ENCODE results near the gene ZMIZ1. TPM values are rescaled to one million over a fixed set of nuclear protein-coding genes. Genes with fewer than 3 reads are reported as not detected.

ZMIZ1 gene
- total RNA-seq, 1 experiment from 2014 or later, result 34.2 TPM

GRCh38 chr10:79285315-79286197, 216.8 kb downstream of the ZMIZ1 start:
- no peak for TF ChIP-seq POLR2AphosphoS5 (IDR thresholded peaks at IDR 0.05; ENCODE audit: low read depth, low read length)
- no peak for TF ChIP-seq TCF7L2 (IDR thresholded peaks at IDR 0.05; ENCODE audit: low read depth, low read length)
- TF ChIP-seq CTCF (IDR thresholded peaks at IDR 0.05), result no peak
- no peak for TF ChIP-seq SIN3A (IDR thresholded peaks at IDR 0.05; ENCODE audit: borderline replicate concordance, insufficient read depth, low read depth, low read length)
- no peak for TF ChIP-seq REST (IDR thresholded peaks at IDR 0.05; ENCODE audit: insufficient read depth in 1 of 2, low read depth in 2 of 2, low read length in 1 of 2)
- Histone ChIP-seq H3K36me3 (ENCODE audit: control insufficient read depth, insufficient read depth, low read length) (no peaks in the 10 kb centered on the region), H3K27ac (ENCODE audit: low read length) (no peak overlapping the region), H3K4me1 (ENCODE audit: control insufficient read depth, insufficient read depth, low read length) (no peaks in the 10 kb centered on the region), H3K27me3 (ENCODE audit: control insufficient read depth, insufficient read depth, low read length) (no peaks in the 10 kb centered on the region), H3K9me3 (ENCODE audit: control insufficient read depth, insufficient read depth, low read depth, low read length) (no peaks in the 10 kb centered on the region), H3K4me3 (ENCODE audit: low read depth in 2 of 2, low read length in 2 of 2) (no peak overlapping the region)
- ATAC-seq (no peak), DNase-seq (ENCODE audit: low read depth, low spot score) (no peak)
- BruUV-seq (replicated peaks), result no TSS peak
- CTCF ChIA-PET, result no interaction called here
- intact Hi-C loops (cut with micrococcal nuclease; ENCODE audit: unreplicated experiment), result no loop called here
- in situ Hi-C loops (cut with HindIII; ENCODE audit: low pct_unique_long_range_greater_than_20kb, low sequenced_read_pairs), result no loop called here
- POLR2A ChIA-PET, result no interaction called here

- Histone ChIP-seq H3K4me1 (ENCODE audit: control insufficient read depth, insufficient read depth, low read length) (no peaks in the 10 kb centered on the region), H3K4me3 (ENCODE audit: low read depth in 2 of 2, low read length in 2 of 2) (no peak overlapping the region), H3K36me3 (ENCODE audit: control insufficient read depth, insufficient read depth, low read length) (no peaks in the 10 kb centered on the region), H3K27ac (ENCODE audit: low read length) (no peak overlapping the region), H3K27me3 (ENCODE audit: control insufficient read depth, insufficient read depth, low read length) (no peaks in the 10 kb centered on the region), H3K9me3 (ENCODE audit: control insufficient read depth, insufficient read depth, low read depth, low read length) (no peaks in the 10 kb centered on the region)
- CTCF ChIA-PET, result no interaction called here
- no peak for DNase-seq (ENCODE audit: low read depth, low spot score)
- TF ChIP-seq REST (IDR thresholded peaks at IDR 0.05; ENCODE audit: insufficient read depth in 1 of 2, low read depth in 2 of 2, low read length in 1 of 2), result no peak
- TF ChIP-seq TCF7L2 (IDR thresholded peaks at IDR 0.05; ENCODE audit: low read depth, low read length), result no peak
- TF ChIP-seq SIN3A (IDR thresholded peaks at IDR 0.05; ENCODE audit: borderline replicate concordance, insufficient read depth, low read depth, low read length), result no peak
- no peak for TF ChIP-seq CTCF (IDR thresholded peaks at IDR 0.05)
- no peak for TF ChIP-seq POLR2AphosphoS5 (IDR thresholded peaks at IDR 0.05; ENCODE audit: low read depth, low read length)
- in situ Hi-C loops (cut with HindIII; ENCODE audit: low pct_unique_long_range_greater_than_20kb, low sequenced_read_pairs), result no loop called here
- POLR2A ChIA-PET, result no interaction called here
- no peak for ATAC-seq
- intact Hi-C loops (cut with micrococcal nuclease; ENCODE audit: unreplicated experiment), result no loop called here
- BruUV-seq (replicated peaks), result no TSS peak
Measured at GRCh38 chr10:79286318-79286951, 217.7 kb downstream of the ZMIZ1 start.
